Left kidney (tissue), 2 donors: ENCODE data around the gene SLC39A7. TPM values are rescaled to one million over a fixed set of nuclear protein-coding genes. Genes with fewer than 3 reads are reported as not detected.
"Not testable (repeated sequence)": the region's sequence is repeated elsewhere in the genome, so short reads cannot be mapped to it uniquely, and the experiment has no call there.

Source experiments
- DNase-seq: peaks from one replicate; pipeline ENCODE4 v3.0.0-alpha.2; 2013
- polyA plus RNA-seq: library from polyadenylated mRNA; unstranded; fragments of 120-200 nt; gene quantifications from one replicate; pipeline ENCODE4 v1.2.1, GENCODE V29; 2013; ENCODE audit not compliant: insufficient read length

SLC39A7 gene
- polyA plus RNA-seq, 1 donor = 115 TPM

GRCh38 chr6:33204415-33205190 is 3.9 kb downstream of the SLC39A7 start, which contains the start of gene HSD17B8:
Gene HSD17B8 (plus strand): TSS chr6:33204655. CDS start chr6:33204669, 14 bp downstream.
- DNase-seq = peak; percentile 94

GRCh38 chr6:33205191-33206026 is 4.7 kb downstream of the SLC39A7 start:
- no peak for DNase-seq

GRCh38 chr6:33206027-33206863 is 5.6 kb downstream of the SLC39A7 start:
- DNase-seq = no peak

- DNase-seq = no peak
These were observed 6.3 kb downstream of the SLC39A7 start for GRCh38 chr6:33206864-33207551.

- DNase-seq = peak; percentile 59
These were observed 7.0 kb downstream of the SLC39A7 start for GRCh38 chr6:33207552-33208090.

- peak; percentile 81 for DNase-seq
These were observed 7.7 kb downstream of the SLC39A7 start, which contains the start of gene RING1 for GRCh38 chr6:33208091-33208967. Gene RING1 (plus strand): TSS chr6:33208500. CDS start chr6:33208823, 323 bp downstream.

- no peak for DNase-seq
These were observed 9.2 kb downstream of the SLC39A7 start for GRCh38 chr6:33209856-33210255.

GRCh38 chr6:33211136-33211535 is 10.5 kb downstream of the SLC39A7 start:
- DNase-seq = no peak

GRCh38 chr6:33211666-33212422 is 11.2 kb downstream of the SLC39A7 start:
- no peak for DNase-seq

- no peak for DNase-seq
These were observed 12.1 kb downstream of the SLC39A7 start for GRCh38 chr6:33212857-33213165.

- DNase-seq = no peak
These were observed 12.7 kb downstream of the SLC39A7 start for GRCh38 chr6:33213166-33213988.

GRCh38 chr6:33213989-33214335 is 13.3 kb downstream of the SLC39A7 start:
- no peak for DNase-seq

GRCh38 chr6:33215271-33216116 is 14.8 kb downstream of the SLC39A7 start:
- no peak for DNase-seq

- no peak for DNase-seq
These were observed 15.5 kb downstream of the SLC39A7 start for GRCh38 chr6:33216117-33216649.

GRCh38 chr6:33217246-33217645 is 16.6 kb downstream of the SLC39A7 start:
- DNase-seq = no peak

GRCh38 chr6:33217681-33218080 is 17.0 kb downstream of the SLC39A7 start:
- DNase-seq = no peak

GRCh38 chr6:33226503-33227120 is 25.9 kb downstream of the SLC39A7 start:
- DNase-seq = not testable (repeated sequence)
